Right forelimb (tissue), 1 donor: ENCODE measurements around the gene CFTR.

Experiments
- DNase-seq: peaks from one replicate; pipeline ENCODE4 v3.0.0-alpha.2; 2018

Gene CFTR

GRCh38 chr7:117590191-117590590, 110.4 kb downstream of the CFTR start:
- no peak for DNase-seq

- DNase-seq = no peak
Measured at GRCh38 chr7:117592011-117592635, 112.3 kb downstream of the CFTR start.

- no peak for DNase-seq
Measured at GRCh38 chr7:117596134-117596533, 116.3 kb downstream of the CFTR start.

- DNase-seq = no peak
Measured at GRCh38 chr7:117597755-117598154, 117.9 kb downstream of the CFTR start.

- no peak for DNase-seq
Measured at GRCh38 chr7:117600911-117601310, 121.1 kb downstream of the CFTR start.

GRCh38 chr7:117603627-117604026, 123.8 kb downstream of the CFTR start:
- DNase-seq = no peak

- DNase-seq = no peak
Measured at GRCh38 chr7:117605712-117606111, 125.9 kb downstream of the CFTR start.

GRCh38 chr7:117606132-117606531, 126.3 kb downstream of the CFTR start:
- DNase-seq = no peak

GRCh38 chr7:117610396-117610795, 130.6 kb downstream of the CFTR start:
- no peak for DNase-seq

GRCh38 chr7:117612637-117613036, 132.8 kb downstream of the CFTR start:
- DNase-seq = no peak

- DNase-seq = no peak
Measured at GRCh38 chr7:117616694-117617093, 136.9 kb downstream of the CFTR start.

GRCh38 chr7:117619681-117620080, 139.9 kb downstream of the CFTR start:
- no peak for DNase-seq

- DNase-seq = no peak
Measured at GRCh38 chr7:117621075-117621618, 141.3 kb downstream of the CFTR start.

GRCh38 chr7:117623606-117624005, 143.8 kb downstream of the CFTR start:
- no peak for DNase-seq

- no peak for DNase-seq
Measured at GRCh38 chr7:117630501-117630900, 150.7 kb downstream of the CFTR start.

- DNase-seq = no peak
Measured at GRCh38 chr7:117630907-117631564, 151.2 kb downstream of the CFTR start.

GRCh38 chr7:117631652-117632051, 151.8 kb downstream of the CFTR start:
- no peak for DNase-seq

- no peak for DNase-seq
Measured at GRCh38 chr7:117637937-117638336, 158.1 kb downstream of the CFTR start.

- DNase-seq = no peak
Measured at GRCh38 chr7:117639966-117640365, 160.1 kb downstream of the CFTR start.

GRCh38 chr7:117640465-117640864, 160.6 kb downstream of the CFTR start:
- DNase-seq = no peak

- DNase-seq = no peak
Measured at GRCh38 chr7:117645481-117646165, 165.8 kb downstream of the CFTR start.

GRCh38 chr7:117648203-117648866, 168.5 kb downstream of the CFTR start:
- DNase-seq = no peak

GRCh38 chr7:117652943-117653680, 173.3 kb downstream of the CFTR start:
- no peak for DNase-seq
